ENCODE data around the gene CYBA.

DNA sequence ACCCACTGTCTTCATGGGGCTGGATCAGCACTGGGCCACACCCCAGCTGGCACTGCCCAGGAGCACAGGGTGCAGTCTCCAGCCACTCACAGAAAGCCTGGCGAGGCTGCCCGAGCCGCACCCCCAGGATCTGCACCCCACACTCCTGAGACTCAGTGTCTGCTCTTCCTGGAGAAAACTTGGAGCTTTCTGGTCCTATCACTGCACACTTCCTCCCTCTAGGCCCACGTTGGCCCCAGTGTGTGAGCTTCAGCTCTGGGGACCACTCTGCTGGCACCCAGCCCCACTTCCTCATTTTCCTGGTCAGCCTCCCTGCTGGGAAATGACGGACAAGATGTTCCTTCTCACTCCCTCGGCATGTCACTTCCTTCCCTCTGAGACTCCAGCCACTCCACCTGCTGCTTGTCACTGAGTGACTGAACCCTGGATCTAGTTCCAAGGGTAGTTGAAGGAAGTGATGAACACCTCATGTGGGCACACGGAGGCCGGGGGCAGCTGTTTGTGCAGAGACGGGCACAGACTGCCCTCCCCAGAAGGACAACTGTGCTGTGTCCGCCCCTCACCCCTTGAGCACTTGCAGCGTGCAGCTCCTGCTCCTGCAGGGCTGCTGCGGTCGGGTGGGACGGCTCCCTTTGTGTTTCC is 51.6 kb downstream of the CYBA start:
- TF ChIP-seq ARNT (IDR thresholded peaks at IDR 0.05) (no peak), ELF1 (CRISPR knock-in tag; IDR thresholded peaks at IDR 0.05) (no peak)
- TF ChIP-seq, protein P1, sequence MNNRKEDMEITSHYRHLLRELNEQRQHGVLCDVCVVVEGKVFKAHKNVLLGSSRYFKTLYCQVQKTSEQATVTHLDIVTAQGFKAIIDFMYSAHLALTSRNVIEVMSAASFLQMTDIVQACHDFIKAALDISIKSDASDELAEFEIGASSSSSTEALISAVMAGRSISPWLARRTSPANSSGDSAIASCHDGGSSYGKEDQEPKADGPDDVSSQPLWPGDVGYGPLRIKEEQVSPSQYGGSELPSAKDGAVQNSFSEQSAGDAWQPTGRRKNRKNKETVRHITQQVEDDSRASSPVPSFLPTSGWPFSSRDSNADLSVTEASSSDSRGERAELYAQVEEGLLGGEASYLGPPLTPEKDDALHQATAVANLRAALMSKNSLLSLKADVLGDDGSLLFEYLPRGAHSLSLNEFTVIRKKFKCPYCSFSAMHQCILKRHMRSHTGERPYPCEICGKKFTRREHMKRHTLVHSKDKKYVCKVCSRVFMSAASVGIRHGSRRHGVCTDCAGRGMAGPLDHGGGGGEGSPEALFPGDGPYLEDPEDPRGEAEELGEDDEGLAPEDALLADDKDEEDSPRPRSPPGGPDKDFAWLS (CRISPR knock-in tag; IDR thresholded peaks at IDR 0.05; ENCODE audit: borderline replicate concordance) = no peak
- TF ChIP-seq, protein P2, sequence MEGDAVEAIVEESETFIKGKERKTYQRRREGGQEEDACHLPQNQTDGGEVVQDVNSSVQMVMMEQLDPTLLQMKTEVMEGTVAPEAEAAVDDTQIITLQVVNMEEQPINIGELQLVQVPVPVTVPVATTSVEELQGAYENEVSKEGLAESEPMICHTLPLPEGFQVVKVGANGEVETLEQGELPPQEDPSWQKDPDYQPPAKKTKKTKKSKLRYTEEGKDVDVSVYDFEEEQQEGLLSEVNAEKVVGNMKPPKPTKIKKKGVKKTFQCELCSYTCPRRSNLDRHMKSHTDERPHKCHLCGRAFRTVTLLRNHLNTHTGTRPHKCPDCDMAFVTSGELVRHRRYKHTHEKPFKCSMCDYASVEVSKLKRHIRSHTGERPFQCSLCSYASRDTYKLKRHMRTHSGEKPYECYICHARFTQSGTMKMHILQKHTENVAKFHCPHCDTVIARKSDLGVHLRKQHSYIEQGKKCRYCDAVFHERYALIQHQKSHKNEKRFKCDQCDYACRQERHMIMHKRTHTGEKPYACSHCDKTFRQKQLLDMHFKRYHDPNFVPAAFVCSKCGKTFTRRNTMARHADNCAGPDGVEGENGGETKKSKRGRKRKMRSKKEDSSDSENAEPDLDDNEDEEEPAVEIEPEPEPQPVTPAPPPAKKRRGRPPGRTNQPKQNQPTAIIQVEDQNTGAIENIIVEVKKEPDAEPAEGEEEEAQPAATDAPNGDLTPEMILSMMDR (CRISPR knock-in tag; IDR thresholded peaks at IDR 0.05) = no peak
